ENCODE results near the gene DPYD.

DPYD gene

GRCh38 chr1:97377432-97378034 lies 543.3 kb downstream of the DPYD start:
- no peaks in the 10 kb centered on the region for H3K36me3 ChIP-seq
- no peak overlapping the region for H3K9ac ChIP-seq
- H3K4me3 ChIP-seq = no peak overlapping the region
- H4K20me1 ChIP-seq = no peaks in the 10 kb centered on the region
- no peak overlapping the region for H3K4me2 ChIP-seq
- H3K27me3 ChIP-seq = no peaks in the 10 kb centered on the region
- TF ChIP-seq Cebpa-rat (IDR thresholded peaks at IDR 0.05) = no peak
- no peak overlapping the region for H3K27ac ChIP-seq
- H3K4me1 ChIP-seq = no peaks in the 10 kb centered on the region
- H3K9me3 ChIP-seq = no peaks in the 10 kb centered on the region

- H4K20me1 ChIP-seq = no peaks in the 10 kb centered on the region
- H3K27me3 ChIP-seq = no peaks in the 10 kb centered on the region
- no peaks in the 10 kb centered on the region for H3K4me1 ChIP-seq
- no peaks in the 10 kb centered on the region for H3K36me3 ChIP-seq
- TF ChIP-seq Cebpa-rat (IDR thresholded peaks at IDR 0.05) = no peak
- H3K9ac ChIP-seq = no peak overlapping the region
- H3K4me2 ChIP-seq = no peak overlapping the region
- H3K4me3 ChIP-seq = no peak overlapping the region
- no peak overlapping the region for H3K27ac ChIP-seq
- H3K9me3 ChIP-seq = no peaks in the 10 kb centered on the region
These were observed 547.8 kb downstream of the DPYD start for GRCh38 chr1:97373000-97373399.

- TF ChIP-seq Cebpa-rat (IDR thresholded peaks at IDR 0.05) = no peak
- Histone ChIP-seq H3K27ac (no peak overlapping the region), H3K4me1 (no peaks in the 10 kb centered on the region), H4K20me1 (no peaks in the 10 kb centered on the region), H3K4me3 (no peak overlapping the region), H3K9ac (no peak overlapping the region), H3K36me3 (no peaks in the 10 kb centered on the region), H3K9me3 (no peaks in the 10 kb centered on the region), H3K27me3 (no peaks in the 10 kb centered on the region), H3K4me2 (no peak overlapping the region)
These were observed 548.3 kb downstream of the DPYD start for GRCh38 chr1:97372531-97372930.

GRCh38 chr1:97368296-97368695 lies 552.5 kb downstream of the DPYD start:
- H3K9ac ChIP-seq = no peak overlapping the region
- no peak overlapping the region for H3K4me3 ChIP-seq
- H3K4me1 ChIP-seq = no peaks in the 10 kb centered on the region
- no peaks in the 10 kb centered on the region for H3K36me3 ChIP-seq
- no peaks in the 10 kb centered on the region for H3K27me3 ChIP-seq
- H3K9me3 ChIP-seq = no peaks in the 10 kb centered on the region
- no peak for TF ChIP-seq Cebpa-rat (IDR thresholded peaks at IDR 0.05)
- H3K4me2 ChIP-seq = no peak overlapping the region
- H3K27ac ChIP-seq = no peak overlapping the region
- no peaks in the 10 kb centered on the region for H4K20me1 ChIP-seq

- Histone ChIP-seq H3K9me3 (no peaks in the 10 kb centered on the region), H3K27ac (no peak overlapping the region), H3K4me2 (no peak overlapping the region), H3K27me3 (no peaks in the 10 kb centered on the region), H4K20me1 (no peaks in the 10 kb centered on the region), H3K4me1 (no peaks in the 10 kb centered on the region), H3K4me3 (no peak overlapping the region), H3K9ac (no peak overlapping the region), H3K36me3 (no peaks in the 10 kb centered on the region)
- TF ChIP-seq Cebpa-rat (IDR thresholded peaks at IDR 0.05) = no peak
These were observed 553.9 kb downstream of the DPYD start for GRCh38 chr1:97366984-97367383.

- H3K4me3 ChIP-seq = no peak overlapping the region
- H3K4me1 ChIP-seq = no peaks in the 10 kb centered on the region
- no peaks in the 10 kb centered on the region for H3K9me3 ChIP-seq
- no peak overlapping the region for H3K4me2 ChIP-seq
- no peaks in the 10 kb centered on the region for H4K20me1 ChIP-seq
- TF ChIP-seq Cebpa-rat (IDR thresholded peaks at IDR 0.05) = no peak
- H3K9ac ChIP-seq = no peak overlapping the region
- H3K27ac ChIP-seq = no peak overlapping the region
- H3K36me3 ChIP-seq = no peaks in the 10 kb centered on the region
- no peaks in the 10 kb centered on the region for H3K27me3 ChIP-seq
These were observed 555.8 kb downstream of the DPYD start for GRCh38 chr1:97365026-97365425.

- Histone ChIP-seq H3K27ac (no peak overlapping the region), H3K36me3 (no peaks in the 10 kb centered on the region), H3K9ac (no peak overlapping the region), H3K4me2 (no peak overlapping the region), H3K9me3 (no peaks in the 10 kb centered on the region), H3K4me3 (no peak overlapping the region), H3K27me3 (no peaks in the 10 kb centered on the region), H3K4me1 (no peaks in the 10 kb centered on the region), H4K20me1 (no peaks in the 10 kb centered on the region)
- no peak for TF ChIP-seq Cebpa-rat (IDR thresholded peaks at IDR 0.05)
These were observed 556.7 kb downstream of the DPYD start for GRCh38 chr1:97364086-97364485.

GRCh38 chr1:97356309-97356708 lies 564.5 kb downstream of the DPYD start:
- no peak overlapping the region for H3K4me2 ChIP-seq
- H3K9ac ChIP-seq = no peak overlapping the region
- no peaks in the 10 kb centered on the region for H3K27me3 ChIP-seq
- no peak for TF ChIP-seq Cebpa-rat (IDR thresholded peaks at IDR 0.05)
- no peaks in the 10 kb centered on the region for H3K36me3 ChIP-seq
- 0 out of 2 replicates have a peak, but pooled peaks cover 4% of the 10 kb centered on the region for H3K9me3 ChIP-seq
- no peaks in the 10 kb centered on the region for H4K20me1 ChIP-seq
- no peak overlapping the region for H3K27ac ChIP-seq
- no peaks in the 10 kb centered on the region for H3K4me1 ChIP-seq
- no peak overlapping the region for H3K4me3 ChIP-seq

GRCh38 chr1:97352936-97353382 lies 567.9 kb downstream of the DPYD start:
- H3K4me2 ChIP-seq = no peak overlapping the region
- no peaks in the 10 kb centered on the region for H3K27me3 ChIP-seq
- H3K9me3 ChIP-seq = no peaks in the 10 kb centered on the region
- no peaks in the 10 kb centered on the region for H3K36me3 ChIP-seq
- no peaks in the 10 kb centered on the region for H4K20me1 ChIP-seq
- TF ChIP-seq Cebpa-rat (IDR thresholded peaks at IDR 0.05) = no peak
- no peak overlapping the region for H3K27ac ChIP-seq
- no peak overlapping the region for H3K4me3 ChIP-seq
- no peak overlapping the region for H3K9ac ChIP-seq
- no peaks in the 10 kb centered on the region for H3K4me1 ChIP-seq

GRCh38 chr1:97351846-97352245 lies 569.0 kb downstream of the DPYD start:
- no peak overlapping the region for H3K9ac ChIP-seq
- no peak overlapping the region for H3K27ac ChIP-seq
- H3K4me2 ChIP-seq = no peak overlapping the region
- no peaks in the 10 kb centered on the region for H4K20me1 ChIP-seq
- TF ChIP-seq Cebpa-rat (IDR thresholded peaks at IDR 0.05) = no peak
- H3K4me3 ChIP-seq = no peak overlapping the region
- no peaks in the 10 kb centered on the region for H3K27me3 ChIP-seq
- no peaks in the 10 kb centered on the region for H3K4me1 ChIP-seq
- H3K9me3 ChIP-seq = no peaks in the 10 kb centered on the region
- no peaks in the 10 kb centered on the region for H3K36me3 ChIP-seq

- no peaks in the 10 kb centered on the region for H3K36me3 ChIP-seq
- no peaks in the 10 kb centered on the region for H3K4me1 ChIP-seq
- no peak for TF ChIP-seq Cebpa-rat (IDR thresholded peaks at IDR 0.05)
- no peak overlapping the region for H3K27ac ChIP-seq
- no peaks in the 10 kb centered on the region for H4K20me1 ChIP-seq
- H3K4me2 ChIP-seq = no peak overlapping the region
- H3K9me3 ChIP-seq = no peaks in the 10 kb centered on the region
- no peaks in the 10 kb centered on the region for H3K27me3 ChIP-seq
- no peak overlapping the region for H3K4me3 ChIP-seq
- H3K9ac ChIP-seq = no peak overlapping the region
These were observed 570.2 kb downstream of the DPYD start for GRCh38 chr1:97350662-97351061.
